ENCODE results near the gene SCT.

DNA sequence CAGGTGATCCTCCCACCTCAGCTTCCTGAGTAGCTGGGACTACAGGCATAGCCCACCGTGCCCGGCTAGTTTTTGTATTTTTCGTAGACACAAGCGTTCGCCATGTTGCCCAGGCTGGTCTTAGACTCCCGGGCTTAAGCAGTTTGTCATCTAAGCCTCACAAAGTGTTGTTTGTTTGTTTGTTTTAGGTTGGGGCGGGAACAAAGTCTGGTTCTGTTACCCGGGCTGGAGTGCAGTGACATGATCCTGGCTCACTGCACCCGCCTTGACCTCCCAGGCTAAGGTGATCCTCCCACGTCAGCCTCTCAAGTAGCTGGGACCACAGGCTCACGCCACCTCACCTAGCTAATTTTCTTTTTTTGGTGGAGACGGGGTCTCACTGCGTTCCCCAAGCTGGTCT is 23.8 kb downstream of the SCT start:
- TF ChIP-seq POLR2AphosphoS5 (IDR thresholded peaks at IDR 0.05; ENCODE audit: insufficient read depth in 1 of 2, low read depth in 1 of 2) (no peak), POLR2A (IDR thresholded peaks at IDR 0.05) (no peak)
- TF ChIP-seq, protein P1, sequence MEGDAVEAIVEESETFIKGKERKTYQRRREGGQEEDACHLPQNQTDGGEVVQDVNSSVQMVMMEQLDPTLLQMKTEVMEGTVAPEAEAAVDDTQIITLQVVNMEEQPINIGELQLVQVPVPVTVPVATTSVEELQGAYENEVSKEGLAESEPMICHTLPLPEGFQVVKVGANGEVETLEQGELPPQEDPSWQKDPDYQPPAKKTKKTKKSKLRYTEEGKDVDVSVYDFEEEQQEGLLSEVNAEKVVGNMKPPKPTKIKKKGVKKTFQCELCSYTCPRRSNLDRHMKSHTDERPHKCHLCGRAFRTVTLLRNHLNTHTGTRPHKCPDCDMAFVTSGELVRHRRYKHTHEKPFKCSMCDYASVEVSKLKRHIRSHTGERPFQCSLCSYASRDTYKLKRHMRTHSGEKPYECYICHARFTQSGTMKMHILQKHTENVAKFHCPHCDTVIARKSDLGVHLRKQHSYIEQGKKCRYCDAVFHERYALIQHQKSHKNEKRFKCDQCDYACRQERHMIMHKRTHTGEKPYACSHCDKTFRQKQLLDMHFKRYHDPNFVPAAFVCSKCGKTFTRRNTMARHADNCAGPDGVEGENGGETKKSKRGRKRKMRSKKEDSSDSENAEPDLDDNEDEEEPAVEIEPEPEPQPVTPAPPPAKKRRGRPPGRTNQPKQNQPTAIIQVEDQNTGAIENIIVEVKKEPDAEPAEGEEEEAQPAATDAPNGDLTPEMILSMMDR (IDR thresholded peaks at IDR 0.05), result no peak
